Measurements from ENCODE around the gene TRAF5.
A peak's percentile ranks its signal among the peaks of the same experiment; 100 is the strongest.
"Not testable (repeated sequence)": the region's sequence is repeated elsewhere in the genome, so short reads cannot be mapped to it uniquely, and the experiment has no call there.

Gene TRAF5, protein sequence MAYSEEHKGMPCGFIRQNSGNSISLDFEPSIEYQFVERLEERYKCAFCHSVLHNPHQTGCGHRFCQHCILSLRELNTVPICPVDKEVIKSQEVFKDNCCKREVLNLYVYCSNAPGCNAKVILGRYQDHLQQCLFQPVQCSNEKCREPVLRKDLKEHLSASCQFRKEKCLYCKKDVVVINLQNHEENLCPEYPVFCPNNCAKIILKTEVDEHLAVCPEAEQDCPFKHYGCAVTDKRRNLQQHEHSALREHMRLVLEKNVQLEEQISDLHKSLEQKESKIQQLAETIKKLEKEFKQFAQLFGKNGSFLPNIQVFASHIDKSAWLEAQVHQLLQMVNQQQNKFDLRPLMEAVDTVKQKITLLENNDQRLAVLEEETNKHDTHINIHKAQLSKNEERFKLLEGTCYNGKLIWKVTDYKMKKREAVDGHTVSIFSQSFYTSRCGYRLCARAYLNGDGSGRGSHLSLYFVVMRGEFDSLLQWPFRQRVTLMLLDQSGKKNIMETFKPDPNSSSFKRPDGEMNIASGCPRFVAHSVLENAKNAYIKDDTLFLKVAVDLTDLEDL

GRCh38 chr1:211326528-211327345 is at the start of gene TRAF5:
Gene TRAF5, plus strand, starts transcription at chr1:211326833. Its CDS starts 26,407 bp downstream, at chr1:211353240.
- peak; percentile 79 for DNase-seq (ENCODE audit: low read depth, low spot score)

DNA sequence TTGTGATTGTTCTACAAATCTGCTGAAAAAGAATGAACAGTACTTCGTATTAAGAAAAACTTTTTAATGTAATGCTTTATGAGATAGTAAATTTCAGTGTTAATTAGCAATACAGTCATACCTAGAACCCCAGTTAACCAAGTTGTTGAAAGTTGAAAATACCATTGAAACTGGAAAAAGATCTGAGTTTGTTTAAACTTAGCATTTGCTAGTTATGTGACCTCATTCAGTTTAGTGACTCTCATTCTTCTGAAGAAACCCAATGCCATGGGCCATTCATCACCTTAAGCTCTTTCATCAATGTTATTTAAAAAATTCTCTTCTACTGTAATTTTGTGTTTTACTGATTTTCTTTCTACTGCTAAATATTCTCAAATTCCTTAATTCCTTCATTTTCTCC is 47.3 kb upstream of the TRAF5 start:
- DNase-seq (ENCODE audit: low read depth, low spot score) = no peak

GRCh38 chr1:211280910-211281309 is 45.7 kb upstream of the TRAF5 start:
- no peak for DNase-seq (ENCODE audit: low read depth, low spot score)

DNA sequence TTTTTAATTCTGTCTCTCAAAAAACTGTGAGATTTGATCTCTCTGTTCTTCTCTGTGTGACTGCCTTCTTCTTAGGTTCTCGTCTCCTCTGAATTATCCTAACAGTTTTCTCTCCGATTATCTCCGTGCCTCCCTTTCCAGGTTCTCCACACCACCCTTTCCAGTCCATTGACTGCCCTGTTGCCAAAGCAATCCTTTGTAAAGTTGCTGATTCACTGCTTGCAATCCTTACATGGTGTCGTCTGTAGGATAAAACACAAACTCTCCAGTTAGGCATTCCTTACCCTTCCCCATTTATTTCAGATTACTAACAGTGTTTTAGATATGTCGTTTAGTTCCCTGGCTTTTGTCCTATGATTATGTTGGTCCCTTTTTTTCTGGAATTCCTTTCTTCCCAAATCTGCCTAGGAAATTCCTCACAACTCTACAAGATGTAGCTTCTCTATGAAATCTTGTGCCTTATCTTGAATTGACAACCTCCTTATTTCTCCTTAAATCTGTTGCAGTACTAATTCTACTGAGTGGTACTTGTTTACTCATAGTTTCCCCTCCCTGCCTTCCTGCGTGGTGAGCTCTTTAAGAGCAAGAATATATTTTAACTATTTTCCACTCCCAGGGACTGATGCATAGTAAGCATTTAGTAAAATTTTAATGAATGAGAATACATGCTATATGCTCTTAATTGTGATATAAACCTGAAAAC is 45.2 kb upstream of the TRAF5 start:
- DNase-seq (ENCODE audit: low read depth, low spot score) = peak; percentile 46

DNA sequence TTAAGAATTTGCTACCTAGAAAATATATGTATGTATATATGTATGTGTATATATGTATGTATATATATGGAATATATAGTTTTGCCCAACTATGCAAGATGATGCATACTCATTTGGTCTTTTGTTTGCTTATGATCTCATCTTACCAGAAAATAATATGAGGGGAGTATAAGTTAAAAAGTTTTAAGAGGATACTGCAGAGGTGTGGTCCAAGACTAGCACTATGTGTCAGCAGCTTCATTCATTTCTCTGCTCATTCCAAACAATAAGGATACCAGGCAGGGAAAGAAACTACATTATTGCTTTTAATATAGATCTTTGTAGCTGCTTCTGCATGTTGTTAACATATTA is 44.6 kb upstream of the TRAF5 start:
- DNase-seq (ENCODE audit: low read depth, low spot score) = no peak

- peak; percentile 7 for DNase-seq (ENCODE audit: low read depth, low spot score)
Measured at GRCh38 chr1:211285196-211285595, 41.4 kb upstream of the TRAF5 start.

DNA sequence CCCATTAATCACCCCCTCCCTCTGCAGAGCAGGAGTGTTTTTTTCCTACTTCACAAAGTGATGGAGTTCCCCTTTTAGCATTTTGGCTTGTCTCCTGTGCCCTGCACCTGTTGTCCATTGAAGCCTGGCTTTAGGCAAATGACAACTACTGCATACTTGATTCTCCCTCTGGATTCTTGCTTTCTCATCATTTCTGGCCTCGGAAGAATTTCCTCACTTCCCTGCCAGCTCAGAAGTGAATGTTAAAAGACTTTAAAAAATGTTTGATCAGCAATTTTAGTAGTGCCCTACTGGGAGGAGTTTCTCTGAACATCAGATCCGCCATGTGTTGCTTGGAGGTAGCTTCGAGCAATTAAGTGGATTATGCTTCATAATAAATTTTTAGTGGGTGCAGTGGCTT is 39.4 kb upstream of the TRAF5 start:
- DNase-seq (ENCODE audit: low read depth, low spot score) = no peak

- no peak for DNase-seq (ENCODE audit: low read depth, low spot score)
Measured at GRCh38 chr1:211292411-211292810, 34.2 kb upstream of the TRAF5 start.

GRCh38 chr1:211296396-211296795 is 30.2 kb upstream of the TRAF5 start:
- DNase-seq (ENCODE audit: low read depth, low spot score) = no peak

- peak; percentile 34 for DNase-seq (ENCODE audit: low read depth, low spot score)
Measured at GRCh38 chr1:211305044-211305443, 21.6 kb upstream of the TRAF5 start.

- no peak for DNase-seq (ENCODE audit: low read depth, low spot score)
Measured at GRCh38 chr1:211309617-211310016, 17.0 kb upstream of the TRAF5 start.

GRCh38 chr1:211313392-211313791 is 13.2 kb upstream of the TRAF5 start:
- DNase-seq (ENCODE audit: low read depth, low spot score) = no peak

- DNase-seq (ENCODE audit: low read depth, low spot score) = no peak
Measured at GRCh38 chr1:211318576-211319280, 7.9 kb upstream of the TRAF5 start.

GRCh38 chr1:211319892-211320291 is 6.7 kb upstream of the TRAF5 start:
- no peak for DNase-seq (ENCODE audit: low read depth, low spot score)

DNA sequence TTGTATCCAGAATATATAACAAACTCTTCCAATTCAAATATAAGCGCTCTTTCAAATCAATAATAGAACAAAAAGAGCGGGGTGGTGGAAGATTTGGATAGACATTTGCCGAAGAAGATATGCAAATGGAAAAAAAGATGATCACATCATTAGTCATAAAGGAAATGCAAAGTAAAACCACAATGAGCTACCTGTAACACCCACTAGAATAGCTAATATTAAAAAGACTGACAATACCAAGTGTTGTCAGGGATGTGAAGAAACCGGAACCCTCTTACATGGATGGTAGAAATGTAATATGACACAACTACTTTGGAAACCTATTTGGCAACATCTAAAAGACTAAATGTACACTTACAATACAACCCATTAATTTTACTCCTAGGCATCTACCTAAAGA is 5.7 kb upstream of the TRAF5 start:
- no peak for DNase-seq (ENCODE audit: low read depth, low spot score)

DNA sequence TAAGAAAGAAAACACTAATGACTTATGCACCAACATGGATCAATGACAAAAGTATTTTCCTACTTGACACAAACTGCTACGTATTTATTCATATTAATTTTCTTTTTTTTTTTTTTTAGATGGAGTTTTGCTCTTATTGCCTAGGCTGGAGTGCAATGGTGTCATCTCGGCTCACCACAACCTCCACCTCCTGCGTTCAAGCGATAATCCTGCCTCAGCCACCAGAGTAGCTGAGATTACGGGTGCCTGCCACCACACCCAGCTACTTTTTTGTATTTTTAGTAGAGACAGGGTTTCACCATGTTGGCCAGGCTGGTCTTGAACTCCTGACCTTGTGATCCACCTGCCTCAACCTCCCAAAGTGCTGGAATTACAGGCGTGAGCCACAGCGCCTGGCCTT is 5.0 kb upstream of the TRAF5 start:
- not testable (repeated sequence) for DNase-seq (ENCODE audit: low read depth, low spot score)

GRCh38 chr1:211323156-211324063 is 3.2 kb upstream of the TRAF5 start:
- DNase-seq (ENCODE audit: low read depth, low spot score) = peak; percentile 81

GRCh38 chr1:211324992-211325775 is 1.4 kb upstream of the TRAF5 start:
- no peak for DNase-seq (ENCODE audit: low read depth, low spot score)

- DNase-seq (ENCODE audit: low read depth, low spot score) = no peak
Measured at GRCh38 chr1:211326140-211326527, 499 bp upstream of the TRAF5 start.
